H9 (cell line): ENCODE measurements around the gene SLC17A5. TPM values are rescaled to one million over a fixed set of nuclear protein-coding genes. Genes with fewer than 3 reads are reported as not detected.

ENCODE experiments used
- DNase-seq: peaks from one replicate; pipeline ENCODE4 v3.0.0-alpha.2; 2017
- H2AFZ ChIP-seq: one replicate; pipeline ENCODE4 v1.6.1; 2013; ENCODE audit warnings: mild to moderate bottlenecking, low read length, control low read depth, moderate library complexity
- H2AK5ac ChIP-seq: 2 replicates; pipeline ENCODE4 v1.6.1; 2013; ENCODE audit warnings: low read length, control low read depth, mixed read lengths; ENCODE audit not compliant: insufficient read length
- H2BK120ac ChIP-seq: one replicate; pipeline ENCODE4 v1.6.1; 2013; ENCODE audit warnings: low read depth, mild to moderate bottlenecking, low read length, control low read depth, inconsistent platforms; ENCODE audit not compliant: poor library complexity, severe bottlenecking
- H2BK12ac ChIP-seq: 2 replicates; pipeline ENCODE4 v1.6.1; 2013; ENCODE audit warnings: low read length, control low read depth, mixed read lengths, low read depth; ENCODE audit not compliant: insufficient read length
- H2BK15ac ChIP-seq: 2 replicates; pipeline ENCODE4 v1.6.1; 2013; ENCODE audit warnings: low read depth, low read length, control low read depth
- H2BK20ac ChIP-seq: one replicate; pipeline ENCODE4 v1.6.1; 2013; ENCODE audit warnings: low read depth, mild to moderate bottlenecking, low read length, control low read depth, inconsistent platforms; ENCODE audit not compliant: poor library complexity, severe bottlenecking
- H2BK5ac ChIP-seq: 2 replicates; pipeline ENCODE4 v1.6.1; 2013; ENCODE audit warnings: low read length, control low read depth, mixed read lengths; ENCODE audit not compliant: insufficient read length
- H3K14ac ChIP-seq: 2 replicates; pipeline ENCODE4 v1.6.1; 2013; ENCODE audit warnings: low read length, control low read depth; ENCODE audit not compliant: insufficient read depth
- H3K18ac ChIP-seq: 2 replicates; pipeline ENCODE4 v1.6.1; 2013; ENCODE audit warnings: low read depth, mild to moderate bottlenecking, mixed read lengths, low read length, control low read depth; ENCODE audit not compliant: insufficient read length
- H3K23ac ChIP-seq: 2 replicates; pipeline ENCODE4 v1.6.1; 2013; ENCODE audit warnings: low read length, control low read depth, mixed read lengths, low read depth; ENCODE audit not compliant: insufficient read length
- H3K23me2 ChIP-seq: 2 replicates; pipeline ENCODE4 v1.6.1; 2013; ENCODE audit warnings: low read depth, mild to moderate bottlenecking, mixed read lengths, low read length, control low read depth; ENCODE audit not compliant: insufficient read length, poor library complexity, severe bottlenecking
- H3K27ac ChIP-seq: 2 replicates; pipeline ENCODE4 v1.5.1; 2013; ENCODE audit warnings: low read length, control low read depth, mixed read lengths, low read depth; ENCODE audit not compliant: insufficient read length
- H3K27me3 ChIP-seq: 2 replicates; pipeline ENCODE4 v1.6.1; 2013; ENCODE audit warnings: low read length, control low read depth, inconsistent platforms; ENCODE audit not compliant: insufficient read depth
- H3K4ac ChIP-seq: 2 replicates; pipeline ENCODE4 v1.6.1; 2013; ENCODE audit warnings: low read depth, mild to moderate bottlenecking, control low read depth, inconsistent platforms, low read length, moderate library complexity
- H3K4me1 ChIP-seq: 2 replicates; pipeline ENCODE4 v1.6.1; 2013; ENCODE audit warnings: low read length, control low read depth, inconsistent platforms; ENCODE audit not compliant: insufficient read depth
- H3K4me2 ChIP-seq: 2 replicates; pipeline ENCODE4 v1.6.1; 2013; ENCODE audit warnings: low read length, control low read depth, mixed read lengths; ENCODE audit not compliant: insufficient read length, insufficient read depth
- H3K56ac ChIP-seq: 2 replicates; pipeline ENCODE4 v1.6.1; 2013; ENCODE audit warnings: low read depth, mild to moderate bottlenecking, mixed read lengths, low read length, control low read depth; ENCODE audit not compliant: insufficient read length
- H3K79me1 ChIP-seq: 2 replicates; pipeline ENCODE4 v1.6.1; 2013; ENCODE audit warnings: low read depth, mild to moderate bottlenecking, moderate library complexity, low read length, control low read depth, inconsistent platforms; ENCODE audit not compliant: insufficient read depth, poor library complexity, severe bottlenecking
- H3K79me2 ChIP-seq: 2 replicates; pipeline ENCODE4 v1.6.1; 2013; ENCODE audit warnings: low read length, control low read depth, inconsistent platforms; ENCODE audit not compliant: insufficient read depth
- H3K9ac ChIP-seq: 2 replicates; pipeline ENCODE4 v1.6.1; 2013; ENCODE audit warnings: low read length, control low read depth, mixed read lengths; ENCODE audit not compliant: insufficient read length; ENCODE audit errors: extremely low read depth
- H3K9me3 ChIP-seq: one replicate; pipeline ENCODE4 v1.6.1; 2013; ENCODE audit warnings: low read depth, low read length, inconsistent platforms; ENCODE audit not compliant: control insufficient read depth
- H3T11ph ChIP-seq: one replicate; pipeline ENCODE4 v1.6.1; 2013; ENCODE audit warnings: mild to moderate bottlenecking, low read length, control low read depth, inconsistent platforms
- H4K20me1 ChIP-seq: one replicate; pipeline ENCODE4 v1.6.1; 2013; ENCODE audit not compliant: control insufficient read depth, insufficient read length, insufficient read depth
- H4K5ac ChIP-seq: 2 replicates; pipeline ENCODE4 v1.6.1; 2013; ENCODE audit warnings: low read depth, mild to moderate bottlenecking, mixed read lengths, low read length, control low read depth; ENCODE audit not compliant: insufficient read length
- H4K8ac ChIP-seq: replicated peaks from 2 replicates; pipeline ENCODE4 v1.6.1; 2013; ENCODE audit warnings: low read length, control low read depth, mixed read lengths, low read depth; ENCODE audit not compliant: insufficient read length
- H4K91ac ChIP-seq: 2 replicates; pipeline ENCODE4 v1.6.1; 2013; ENCODE audit warnings: low read depth, mild to moderate bottlenecking, moderate library complexity, mixed read lengths, low read length, control low read depth; ENCODE audit not compliant: insufficient read length
- H3K27ac Mint-ChIP-seq, 3 experiments: 2 replicates in 2 of 3; 3 replicates in 1 of 3; pipeline ENCODE4 v1.8.0; 2020 to 2021; ENCODE audit warnings: mixed read lengths in 3 of 3, mild to moderate bottlenecking in 1 of 3, moderate library complexity in 1 of 3
- H3K27me3 Mint-ChIP-seq: 2 replicates; pipeline ENCODE4 v1.8.0; 2021; ENCODE audit warnings: low read depth, mild to moderate bottlenecking, moderate library complexity, mixed read lengths
- H3K36me3 Mint-ChIP-seq, 3 experiments: 2 replicates in 2 of 3; 3 replicates in 1 of 3; pipeline ENCODE4 v1.8.0; 2020 to 2021; ENCODE audit warnings: low read depth in 3 of 3, mixed read lengths in 3 of 3; ENCODE audit not compliant: insufficient read depth in 1 of 3
- H3K4me1 Mint-ChIP-seq, 2 experiments: 2 replicates each; pipeline ENCODE4 v1.8.0; 2020; ENCODE audit warnings: mixed read lengths in 2 of 2
- H3K4me3 Mint-ChIP-seq, 2 experiments: 2 replicates in 1 of 2; 3 replicates in 1 of 2; pipeline ENCODE4 v1.8.0; 2020 to 2021; ENCODE audit warnings: mild to moderate bottlenecking in 2 of 2, mixed read lengths in 2 of 2, moderate library complexity in 1 of 2
- H3K9me3 Mint-ChIP-seq, 2 experiments: 2 replicates in 1 of 2; 3 replicates in 1 of 2; pipeline ENCODE4 v1.8.0; 2020; ENCODE audit warnings: mild to moderate bottlenecking in 2 of 2, mixed read lengths in 2 of 2, moderate library complexity in 1 of 2
- CTCF ChIP-seq: fragments of 200-600 bp; sonication (generic); conservative IDR thresholded peaks from 3 replicates; pipeline ENCODE4 v1.8.0; 2021; ENCODE audit warnings: antibody characterized with exemption, mild to moderate bottlenecking
- WGBS: extraction: QIAGEN DNeasy Blood & Tissue Kit; methylation state at CpG from one replicate; pipeline ENCODE4 v1.1.7; 2013; ENCODE audit warnings: missing lambda C conversion rate, low lambda C conversion rate, mixed read lengths; ENCODE audit not compliant: insufficient read length; ENCODE audit errors: extremely low coverage; 5-methylcytosine and 5-hydroxymethylcytosine counted together
- total RNA-seq: library from RNA; stranded (reverse); gene quantifications from 2 replicates; pipeline ENCODE4 v1.2.1, GENCODE V29; 2021

Gene SLC17A5
- total RNA-seq, 1 experiment from 2014 or later: 8.9 TPM

GRCh38 chr6:73562558-73562957 is 91.2 kb downstream of the SLC17A5 start:
- no peaks in the 10 kb centered on the region for H4K20me1 ChIP-seq
- H2BK20ac ChIP-seq: no peak overlapping the region
- H3K4me2 ChIP-seq: no peak overlapping the region
- H3K23ac ChIP-seq: no peak overlapping the region
- Mint-ChIP-seq H3K27me3 (no peaks in the 10 kb centered on the region), H3K36me3 (no peaks in the 10 kb centered on the region), H3K27ac (no peak overlapping the region), H3K4me3 (no peak overlapping the region), H3K9me3 (no peaks in the 10 kb centered on the region; a peak in 1 of 5 replicates), H3K4me1 (peaks cover 46 to 56% of the 10 kb centered on the region in 2 experiments)
- no peak overlapping the region for H3K27ac ChIP-seq
- no peak overlapping the region for H3K14ac ChIP-seq
- DNase-seq: no peak
- no peak overlapping the region for H4K5ac ChIP-seq
- no peak overlapping the region for H3T11ph ChIP-seq
- no peak overlapping the region for H4K8ac ChIP-seq
- no peak overlapping the region for H2BK15ac ChIP-seq
- H3K9me3 ChIP-seq: no peaks in the 10 kb centered on the region
- H3K56ac ChIP-seq: no peak overlapping the region
- no peak overlapping the region for H3K18ac ChIP-seq
- no peak overlapping the region for H4K91ac ChIP-seq
- no peak overlapping the region for H2AK5ac ChIP-seq
- no peak overlapping the region for H2AFZ ChIP-seq
- H3K9ac ChIP-seq: no peak overlapping the region
- H3K4ac ChIP-seq: no peak overlapping the region
- WGBS: no CpG with 5 or more reads among the region's 2 CpGs
- H3K79me2 ChIP-seq: no peaks in the 10 kb centered on the region
- no peak overlapping the region for H2BK12ac ChIP-seq
- H3K27me3 ChIP-seq: no peaks in the 10 kb centered on the region
- no peak overlapping the region for H2BK5ac ChIP-seq
- no peak overlapping the region for H2BK120ac ChIP-seq
- H3K4me1 ChIP-seq: peaks cover 10% of the 10 kb centered on the region
- H3K79me1 ChIP-seq: no peaks in the 10 kb centered on the region
- TF ChIP-seq CTCF: no peak
- no peaks in the 10 kb centered on the region for H3K23me2 ChIP-seq
